Limb (tissue), 2 donors: ENCODE results near the gene ADCY3.

Source experiments
- DNase-seq, 2 donors: peaks; one replicate each; pipeline ENCODE4 v3.0.0-alpha.2; 2016; ENCODE audit errors: extremely low spot score in 2 of 2

ADCY3 gene

DNA sequence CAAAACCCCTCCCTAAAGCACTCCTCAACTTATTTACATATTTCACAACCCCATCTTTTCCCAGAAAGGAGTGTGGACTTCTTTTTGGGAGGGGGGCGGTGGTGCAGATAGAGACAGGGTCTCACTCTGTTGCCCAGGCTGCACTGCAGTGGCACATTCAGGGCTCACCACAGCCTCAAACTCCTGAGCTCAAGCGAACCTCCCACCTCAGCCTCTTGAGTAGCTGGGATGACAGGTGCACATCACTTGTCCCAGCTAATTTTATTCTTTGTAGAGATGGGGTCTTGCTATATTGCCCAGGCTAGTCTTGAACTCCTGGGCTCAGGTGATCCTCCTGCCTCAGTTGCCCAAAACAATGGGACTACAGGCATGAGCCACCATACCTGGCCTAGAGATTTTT, 44.1 kb downstream of the ADCY3 start:
- DNase-seq, result no peak

DNA sequence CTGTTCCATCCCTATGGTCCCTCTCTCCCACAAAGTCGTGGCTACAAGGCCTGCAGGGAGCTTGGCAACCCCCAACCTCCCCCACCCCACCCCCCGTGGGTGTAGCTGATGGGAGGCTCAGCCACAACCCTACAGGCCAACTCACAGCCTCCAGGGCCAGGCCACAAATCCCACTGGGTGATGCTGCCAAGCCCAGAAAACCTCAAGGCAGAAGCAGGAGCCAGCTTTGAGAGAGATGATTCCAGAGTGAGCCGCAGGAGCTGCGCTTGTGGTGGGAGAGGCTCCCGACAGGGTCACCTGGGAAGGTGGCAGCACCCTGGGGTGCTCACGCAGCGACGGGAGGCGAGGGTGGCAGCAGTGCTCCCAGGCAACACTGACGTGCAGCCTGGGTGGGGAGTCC, 44.8 kb downstream of the ADCY3 start:
- no peak for DNase-seq

DNA sequence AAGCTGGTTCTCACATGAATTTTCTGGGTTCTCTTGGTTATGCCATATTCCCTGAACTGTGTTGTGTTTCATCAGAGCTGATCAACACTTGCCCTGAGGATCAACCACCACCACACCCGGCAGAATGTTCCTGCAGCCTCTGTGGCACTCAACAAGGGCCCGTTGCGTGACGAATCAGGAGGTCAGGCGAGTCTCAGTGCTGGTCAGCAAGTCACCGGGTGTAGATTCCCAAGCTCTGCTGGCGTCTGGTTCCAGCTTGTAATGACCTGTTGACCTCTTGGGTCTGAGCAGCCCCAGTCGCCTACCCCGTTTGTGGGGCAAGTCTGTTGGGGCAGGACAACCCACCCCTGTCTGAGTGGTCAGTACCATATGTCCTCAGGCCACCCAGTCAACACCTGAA, 46.0 kb downstream of the ADCY3 start:
- DNase-seq, result no peak

DNA sequence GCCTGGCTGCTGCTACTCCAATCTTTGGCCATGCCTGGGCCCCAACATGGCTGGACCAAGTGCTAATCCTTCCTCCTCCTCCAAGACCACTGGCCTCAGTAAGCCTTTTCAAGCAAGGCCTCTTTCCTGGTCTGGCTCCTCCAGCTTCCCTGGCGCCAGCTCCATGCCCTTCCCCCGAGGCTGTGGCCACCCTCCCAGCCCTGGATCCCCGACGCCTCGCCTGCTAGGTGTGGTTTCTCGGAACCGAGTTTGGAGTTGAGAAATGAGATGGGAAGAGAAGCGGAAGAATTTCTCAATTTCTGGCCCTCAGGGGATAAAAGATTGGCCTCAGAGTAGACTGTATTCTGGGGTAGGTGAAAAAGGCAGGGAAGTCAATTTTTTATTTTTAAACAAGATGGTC, 46.4 kb downstream of the ADCY3 start:
- no peak for DNase-seq

DNA sequence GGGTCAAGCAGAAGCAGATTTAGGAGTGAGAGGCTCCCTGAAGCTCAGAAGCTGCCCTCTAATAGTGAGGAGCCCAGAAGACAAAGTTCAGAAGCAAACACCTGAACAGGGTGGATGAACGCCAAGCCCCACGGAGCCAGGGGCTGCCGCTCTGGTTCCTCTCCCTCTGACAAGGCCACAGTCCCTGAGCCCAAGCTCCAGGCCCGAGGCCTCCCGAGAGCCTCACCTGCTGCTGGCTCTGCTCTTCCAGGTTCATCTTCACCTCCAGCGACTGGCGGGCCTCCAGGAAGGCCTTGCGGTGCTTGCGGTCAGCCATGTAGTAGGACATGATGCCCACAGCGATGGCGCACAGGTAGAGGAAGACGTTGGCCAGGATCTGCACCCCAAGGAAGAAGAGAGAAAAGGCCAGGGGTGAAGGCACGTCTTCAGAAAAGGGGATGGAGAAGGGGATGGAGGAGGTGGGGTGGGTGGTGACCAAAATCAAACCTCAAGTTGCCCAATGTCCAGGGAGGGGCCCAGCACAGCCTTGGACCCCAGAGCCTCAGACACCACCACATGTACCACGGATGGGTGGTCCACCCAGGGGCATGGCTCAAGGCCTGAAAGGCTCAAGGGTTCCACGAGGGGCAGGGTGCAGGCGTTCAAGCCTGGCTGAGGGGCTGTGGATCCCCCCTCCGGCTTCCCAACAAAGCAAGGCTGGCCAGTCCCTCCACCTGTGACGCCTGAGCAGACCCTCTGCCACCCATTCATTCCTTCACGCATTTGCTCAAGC, 47.5 kb downstream of the ADCY3 start:
- DNase-seq, result no peak

DNA sequence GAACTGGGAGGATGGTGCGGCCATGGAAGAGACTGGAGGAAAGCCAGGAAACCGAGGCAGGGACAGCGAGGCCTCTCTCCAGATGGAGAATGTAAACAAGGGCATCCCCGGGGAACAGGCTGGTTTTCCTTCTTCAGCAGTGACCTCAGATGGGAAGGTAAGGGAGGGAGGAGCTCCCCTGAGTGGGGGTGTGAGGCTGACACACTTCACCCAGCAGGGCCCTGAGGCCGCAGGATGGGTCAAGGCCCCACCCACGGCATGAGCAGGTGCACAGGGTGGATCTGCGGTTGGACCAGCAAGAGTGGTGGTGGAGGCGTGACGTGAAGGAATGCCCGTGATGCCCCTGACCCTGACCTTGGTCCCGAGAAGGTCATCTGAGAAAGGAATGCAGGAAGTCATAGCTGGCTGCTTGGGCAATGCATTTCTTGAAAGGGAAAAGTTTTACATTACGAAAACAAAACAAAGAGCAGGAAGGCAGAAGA, 48.1 kb downstream of the ADCY3 start:
- DNase-seq, result no peak

DNA sequence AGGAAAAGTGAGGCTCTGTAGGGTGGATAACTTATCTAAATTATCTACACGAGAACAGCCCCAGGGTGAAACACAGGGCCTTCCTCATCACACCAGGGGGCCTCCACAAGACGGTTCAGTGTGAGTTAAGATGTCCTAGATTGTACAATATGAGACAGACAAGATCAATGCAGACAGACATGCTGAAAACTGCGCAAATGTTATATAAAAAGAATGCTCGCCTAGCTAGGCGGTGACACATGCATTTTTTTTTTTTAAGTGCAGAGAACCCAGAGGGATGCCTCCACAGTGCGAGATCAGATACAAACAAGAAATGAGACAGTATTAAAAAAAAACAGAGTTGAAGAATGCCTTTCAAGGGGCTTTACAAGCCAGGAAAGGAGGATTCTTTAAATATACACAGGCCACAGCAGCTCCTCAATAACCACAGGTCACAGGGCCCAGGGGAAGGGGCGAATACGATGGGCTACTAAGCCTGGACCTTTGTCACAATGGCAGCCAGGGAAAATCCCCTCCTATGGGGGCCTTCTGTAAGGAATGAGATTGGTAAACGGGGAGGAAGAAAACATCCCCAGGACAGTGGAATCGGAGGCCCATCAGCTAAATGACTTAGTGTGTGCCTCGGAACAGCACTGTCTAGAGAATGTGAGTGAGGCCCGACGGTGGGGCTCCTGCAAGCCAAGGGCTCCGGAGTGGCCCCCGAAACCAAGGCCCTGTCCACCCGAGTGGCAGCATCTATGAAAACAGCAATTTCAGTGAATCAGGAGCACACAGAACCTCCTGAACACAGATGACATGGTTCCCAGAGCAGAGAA, 48.9 kb downstream of the ADCY3 start:
- DNase-seq, result no peak

DNA sequence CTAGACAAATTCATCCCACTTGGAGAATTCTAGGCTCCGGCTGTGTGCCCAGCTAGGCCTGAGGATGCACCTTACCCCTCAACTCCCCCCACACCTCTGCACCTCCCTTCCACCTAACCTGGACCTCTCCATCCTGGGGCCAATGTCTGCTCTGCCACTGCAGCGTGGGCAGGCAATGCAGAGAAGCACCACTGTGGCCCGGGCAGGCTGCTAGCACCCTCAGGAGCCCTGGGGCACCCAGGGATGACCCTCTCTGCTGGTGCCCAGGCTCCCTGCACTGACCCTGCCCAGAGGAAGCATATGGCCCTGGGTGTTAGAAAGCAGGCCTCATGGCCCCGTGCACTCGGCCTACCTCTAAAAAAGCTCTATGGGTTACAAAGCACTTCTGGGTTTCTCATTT, 49.6 kb downstream of the ADCY3 start:
- DNase-seq, result no peak

DNA sequence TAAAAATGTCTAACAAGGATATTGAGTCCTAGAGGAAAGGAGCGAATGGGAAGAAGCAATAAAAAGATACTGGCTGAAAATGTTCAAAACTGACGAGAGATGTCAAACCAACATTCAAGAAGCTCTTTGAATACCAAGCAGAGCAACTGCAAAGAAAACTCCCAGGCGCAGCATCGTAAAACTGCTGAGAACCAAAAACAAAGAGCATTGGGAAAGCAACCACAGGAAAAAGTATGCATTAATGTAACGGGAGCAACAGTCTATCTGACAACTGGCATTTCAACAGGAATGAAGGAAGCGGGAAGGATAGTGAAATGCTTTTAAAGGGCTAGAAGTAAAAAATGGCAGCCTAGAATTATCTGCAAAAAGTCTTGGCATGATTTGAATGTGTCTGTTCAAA, 53.1 kb downstream of the ADCY3 start:
- DNase-seq, result no peak

DNA sequence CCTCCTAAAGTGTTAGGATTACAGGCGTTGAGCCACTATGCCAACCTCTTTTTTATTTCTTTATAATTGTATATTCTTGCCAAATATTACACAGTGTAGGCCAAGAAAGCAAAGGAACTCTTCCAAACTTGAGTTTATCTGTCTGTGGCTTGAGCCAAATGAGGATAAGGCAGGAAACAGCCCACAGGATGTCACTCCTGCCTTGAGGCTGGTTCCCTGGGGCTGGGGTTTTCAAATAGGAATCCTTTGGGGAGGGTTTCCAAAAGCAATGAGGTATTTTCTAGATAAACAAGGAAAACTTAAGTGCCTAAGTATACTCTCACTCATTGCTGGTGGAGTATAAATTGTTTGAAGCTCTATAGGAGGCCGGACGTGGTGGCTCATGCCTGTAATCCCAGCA, 56.4 kb downstream of the ADCY3 start:
- no peak for DNase-seq

DNA sequence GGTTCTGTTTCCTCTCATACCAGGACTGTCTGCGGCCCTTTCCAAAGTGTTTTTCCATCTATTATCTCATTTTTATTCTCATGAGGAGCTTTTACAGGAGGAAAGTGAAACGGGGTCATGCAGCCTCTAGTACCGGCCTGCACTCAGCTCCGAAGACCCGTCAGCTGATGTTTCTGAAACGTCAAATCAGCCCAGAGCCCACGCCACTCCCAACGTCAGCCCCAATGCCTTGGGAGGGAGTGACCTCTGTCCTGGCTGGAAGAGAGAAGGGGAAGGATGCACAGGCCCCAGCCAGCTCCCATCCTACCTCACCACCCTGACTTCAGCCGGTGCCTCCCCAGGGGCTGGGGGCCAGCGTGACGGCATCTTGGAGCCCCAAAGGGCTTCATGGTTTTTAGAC, 58.5 kb downstream of the ADCY3 start:
- DNase-seq, result no peak

DNA sequence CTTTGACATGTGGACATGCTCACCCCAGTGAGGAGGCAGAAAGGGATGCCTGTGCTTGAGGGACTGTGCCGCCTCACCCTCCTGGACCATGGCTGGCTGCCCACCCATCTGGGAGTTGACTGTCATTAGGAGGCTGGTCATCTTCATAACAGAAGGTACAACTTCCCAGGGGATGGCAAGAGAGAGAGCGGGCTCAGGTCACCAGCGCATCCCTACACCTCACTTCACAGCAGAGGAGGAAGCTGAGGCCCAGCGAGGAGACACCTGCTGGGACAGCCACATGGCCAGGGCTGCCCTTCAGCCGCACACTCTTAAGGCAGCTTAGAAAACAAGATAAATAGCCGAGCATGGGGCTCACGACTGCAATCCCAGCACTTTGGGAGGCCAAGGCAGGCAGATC, 59.4 kb downstream of the ADCY3 start:
- no peak for DNase-seq

DNA sequence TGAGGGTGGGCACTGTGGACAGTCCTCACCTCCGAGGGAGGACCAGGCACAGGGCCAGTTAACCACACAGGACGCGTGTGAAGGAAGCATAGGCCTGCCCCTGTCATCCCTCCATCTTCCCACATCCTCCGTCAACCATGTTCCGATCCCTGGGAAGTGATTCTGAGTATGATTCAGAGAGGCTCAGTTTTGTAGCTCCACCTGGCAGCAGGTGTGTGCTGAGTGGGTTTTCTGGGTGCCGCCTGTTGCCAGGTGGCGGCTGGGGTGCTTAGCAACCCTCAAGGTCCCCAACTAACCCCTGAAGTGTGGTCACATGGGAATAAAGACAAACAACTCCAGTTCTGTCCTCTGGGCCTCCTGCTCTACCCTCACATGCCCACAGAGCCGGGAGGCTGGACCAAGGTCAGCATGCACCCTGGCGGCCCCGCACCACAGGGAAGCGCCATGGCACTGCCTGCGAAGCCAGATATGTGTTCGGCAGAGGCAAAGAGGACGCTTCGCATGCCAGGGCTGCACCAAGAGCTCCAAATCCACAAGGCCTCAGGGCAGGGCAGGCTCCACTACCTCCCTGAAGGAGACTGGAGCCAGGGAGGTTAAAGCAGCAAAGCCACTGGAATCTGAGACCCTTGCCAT, 60.0 kb downstream of the ADCY3 start:
- DNase-seq, result no peak

DNA sequence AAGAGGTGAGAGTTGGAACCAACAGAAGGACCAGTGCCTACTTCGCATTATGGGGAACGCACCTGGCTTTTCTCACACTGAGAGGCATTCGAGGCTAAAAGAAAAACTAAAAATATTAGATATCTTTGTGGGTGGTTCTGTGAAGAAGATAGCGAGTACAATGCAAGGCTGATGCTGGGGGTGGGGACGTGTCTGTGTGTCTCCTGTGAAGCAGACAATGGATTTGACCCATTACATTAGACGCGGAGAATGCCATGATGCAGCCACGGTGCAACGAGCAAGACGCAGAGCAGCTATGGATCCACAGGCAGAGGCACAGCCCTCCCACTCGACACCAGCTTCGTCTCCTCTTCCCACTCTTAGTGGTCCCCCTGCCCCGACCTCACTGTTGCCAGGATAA, 61.0 kb downstream of the ADCY3 start:
- DNase-seq, result no peak

DNA sequence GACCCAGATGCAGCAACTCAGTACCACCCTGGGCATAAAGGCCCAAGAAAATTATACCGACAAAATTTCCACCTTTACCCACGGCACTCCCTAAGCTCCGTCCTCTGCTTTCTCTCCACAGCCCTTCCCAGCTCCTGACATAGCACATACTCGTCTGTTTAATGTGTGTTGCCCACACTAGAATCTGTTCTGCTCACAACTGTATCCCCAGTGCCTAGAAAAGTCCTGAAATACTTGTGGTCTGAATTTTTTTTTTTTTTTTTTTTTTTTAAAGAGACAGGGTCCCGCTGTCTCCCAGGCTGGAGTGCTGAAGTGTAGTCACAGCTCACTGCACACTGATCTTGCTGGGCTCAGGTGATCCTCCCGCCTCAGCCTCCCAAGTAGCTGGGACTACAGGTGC, 62.3 kb downstream of the ADCY3 start:
- no peak for DNase-seq

DNA sequence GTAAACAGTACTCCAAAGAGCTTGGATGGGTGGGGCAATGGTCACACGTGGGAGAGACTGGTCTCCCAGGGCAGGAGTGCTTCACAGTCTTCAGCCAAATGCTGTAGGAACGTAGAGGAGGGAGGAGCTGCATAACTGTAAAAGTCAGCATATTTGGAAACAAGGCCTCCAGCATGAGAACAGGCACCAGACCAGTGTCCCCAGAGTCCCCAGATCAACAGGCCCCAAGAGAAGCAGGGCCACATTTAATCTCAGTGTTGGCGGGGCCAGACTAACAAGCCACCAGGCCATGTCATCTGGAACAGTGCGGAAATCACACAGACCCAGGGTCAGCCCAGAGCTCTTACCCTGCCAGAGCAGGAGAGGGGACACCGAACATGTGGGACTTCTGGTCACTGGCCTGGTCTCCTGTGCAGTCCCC, 63.2 kb downstream of the ADCY3 start:
- no peak for DNase-seq

DNA sequence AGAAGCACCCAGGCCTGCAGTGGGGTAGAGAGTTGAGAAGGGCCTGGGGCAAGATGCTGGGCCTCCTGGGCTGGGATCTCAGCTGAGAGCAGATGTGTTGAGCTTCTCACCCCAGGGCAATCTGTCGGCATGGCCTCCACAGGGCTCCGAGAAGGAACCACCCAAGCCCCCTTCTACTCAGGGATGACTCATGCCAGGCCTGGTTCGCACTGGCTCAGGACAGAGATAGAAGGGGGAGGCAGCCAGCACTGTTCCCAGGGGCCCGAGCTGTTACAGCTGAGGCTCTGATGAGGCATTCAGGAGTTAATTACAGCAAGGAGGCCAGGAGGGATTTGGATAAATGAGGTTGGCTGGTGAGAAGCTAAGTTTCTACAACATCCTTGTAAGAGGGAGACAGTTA, 64.3 kb downstream of the ADCY3 start:
- DNase-seq, result no peak

DNA sequence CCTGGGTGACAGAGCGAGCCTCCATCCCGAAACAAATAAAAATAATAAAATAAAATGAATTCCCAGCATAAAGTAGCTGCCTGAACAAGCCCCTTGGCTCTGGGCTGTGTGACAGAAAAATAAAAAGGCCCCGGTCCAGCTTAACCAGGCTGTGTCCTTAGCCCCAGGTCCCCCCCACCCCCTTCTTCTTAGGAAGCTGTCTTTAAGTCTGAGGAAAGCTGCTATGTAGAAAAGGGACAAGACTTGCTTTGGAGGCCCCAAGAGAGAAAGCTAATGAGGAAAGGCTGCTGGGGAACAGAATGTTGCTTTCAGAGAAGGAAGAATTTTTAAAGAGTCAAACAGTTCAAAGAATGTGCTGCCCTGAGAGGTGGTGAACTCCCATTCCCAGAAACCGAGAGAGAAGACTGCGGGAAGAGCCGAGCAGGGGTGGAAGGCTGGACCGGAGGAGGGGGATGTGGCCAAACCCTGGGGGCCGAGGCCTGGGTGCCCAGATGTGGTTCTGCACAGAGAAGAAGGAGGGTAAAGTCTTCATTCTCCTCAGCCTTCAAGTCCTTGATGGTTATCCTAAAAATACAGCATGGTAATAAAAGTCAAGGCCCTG, 64.9 kb downstream of the ADCY3 start:
- DNase-seq, result no peak

DNA sequence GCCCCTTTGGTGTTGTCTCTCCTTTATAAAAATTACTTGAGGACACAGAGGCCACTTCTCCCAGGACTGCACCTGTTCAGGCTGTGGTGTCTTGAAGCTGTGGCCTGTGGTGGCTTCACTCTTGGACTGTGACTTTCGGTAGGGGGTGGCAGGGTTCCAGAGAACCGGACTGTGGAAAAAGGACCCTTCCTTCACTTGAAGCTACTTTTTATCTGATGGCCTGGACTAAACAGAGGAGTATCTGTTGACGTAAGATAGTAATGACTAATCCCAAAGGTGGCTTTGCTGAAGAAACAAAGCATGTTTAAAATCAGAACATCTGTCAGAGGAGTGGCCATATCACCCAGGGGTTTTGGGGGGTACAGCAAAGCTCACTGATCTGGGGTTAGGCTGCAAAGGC, 66.0 kb downstream of the ADCY3 start:
- no peak for DNase-seq

DNA sequence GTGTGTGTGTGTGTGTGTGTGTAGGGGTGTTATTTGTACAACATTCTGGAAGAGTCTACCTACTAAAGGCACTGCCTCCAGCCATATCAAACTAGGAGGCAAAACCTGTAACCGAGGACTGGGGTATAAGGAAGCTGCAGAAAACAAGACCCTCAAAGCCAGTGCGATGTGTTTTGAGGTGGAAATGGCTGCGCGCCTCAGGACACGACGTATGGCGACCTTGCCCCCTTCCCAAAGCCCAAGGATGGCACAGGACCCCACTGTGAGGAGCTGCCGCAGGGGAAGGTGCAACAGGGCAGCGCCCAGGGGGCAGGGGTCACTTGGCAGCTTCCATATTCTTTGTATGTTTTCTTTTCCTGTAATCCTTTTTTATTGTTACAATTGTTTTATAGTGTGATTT, 67.0 kb downstream of the ADCY3 start:
- no peak for DNase-seq

DNA sequence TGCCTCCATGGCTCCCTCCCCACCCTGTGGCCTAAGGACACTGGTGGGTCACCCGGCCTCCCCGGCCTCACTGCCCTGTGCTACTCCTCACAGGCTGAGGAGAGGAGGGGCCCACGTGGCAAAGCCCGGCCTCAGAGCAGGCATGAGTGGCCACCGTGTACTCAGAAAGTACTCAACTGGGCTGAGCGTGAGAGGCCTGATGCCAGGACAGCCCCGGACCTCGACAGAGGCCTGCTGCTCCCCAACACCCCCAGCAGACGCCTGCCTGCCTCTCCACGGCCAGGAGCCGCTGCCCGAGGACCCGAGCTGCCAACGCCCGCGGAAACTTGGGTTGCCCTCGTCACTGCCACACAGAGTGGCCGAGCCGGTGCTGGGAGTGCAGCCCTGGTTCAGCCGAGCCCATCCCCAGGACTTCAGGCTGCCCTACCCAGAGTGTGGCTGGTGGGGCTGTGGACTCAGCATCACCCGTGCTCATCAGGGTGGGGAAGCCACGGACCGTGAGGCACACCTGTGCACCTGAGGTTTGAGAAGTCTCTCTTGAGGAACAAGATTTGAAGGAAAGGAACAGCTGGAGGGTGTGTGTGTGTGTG, 67.5 kb downstream of the ADCY3 start:
- no peak for DNase-seq

DNA sequence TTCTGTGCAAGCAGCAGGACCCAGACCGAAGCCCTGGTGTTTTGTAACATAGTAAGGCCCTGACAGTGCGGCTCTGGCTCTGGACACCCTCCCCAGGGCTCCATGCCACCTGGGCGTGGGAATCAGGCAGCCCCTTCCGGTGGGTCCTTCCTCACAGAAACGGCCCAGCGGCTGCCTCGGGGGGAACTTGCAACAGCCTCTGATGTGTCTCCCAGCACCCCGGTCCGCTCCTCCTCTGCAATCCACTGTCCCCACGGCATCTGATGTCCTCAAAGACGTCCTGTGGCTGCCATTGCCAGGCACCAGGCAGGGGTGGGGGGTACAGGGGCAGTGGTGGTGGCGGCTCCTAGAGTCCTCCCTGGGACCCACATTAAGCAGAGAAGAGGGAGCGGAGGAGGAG, 68.0 kb downstream of the ADCY3 start:
- no peak for DNase-seq
